Measurements from ENCODE around the gene CTDNEP1.

GRCh38 chr17:7279448-7279847 is 27.9 kb upstream of the CTDNEP1 start:
- TF ChIP-seq MEF2A (IDR thresholded peaks at IDR 0.05; ENCODE audit: borderline replicate concordance, low read depth) (no peak), EP300 (IDR thresholded peaks at IDR 0.05; ENCODE audit: borderline replicate concordance in 1 of 2, low read depth in 1 of 2, low read length in 1 of 2) (no peak), YY1 (IDR thresholded peaks at IDR 0.05; ENCODE audit: low read depth) (no peak), TCF12 (IDR thresholded peaks at IDR 0.05) (no peak), POLR2AphosphoS5 (IDR thresholded peaks at IDR 0.05; ENCODE audit: low read depth, low read length) (no peak), CTCF (IDR thresholded peaks at IDR 0.05) (no peak), TEAD4 (IDR thresholded peaks at IDR 0.05; ENCODE audit: borderline replicate concordance, insufficient read depth) (no peak), USF2 (IDR thresholded peaks at IDR 0.05; ENCODE audit: borderline replicate concordance, low read depth, low read length) (no peak)
